Pancreas (tissue), 10 donors: Measurements from ENCODE around the gene ZNF367. TPM values are rescaled to one million over a fixed set of nuclear protein-coding genes. Genes with fewer than 3 reads are reported as not detected.
A peak's percentile ranks its signal among the peaks of the same experiment; 100 is the strongest.

Experiments used
- ATAC-seq, 4 donors: fragments of 200-7000 bp; cut with Tn5 transposase; one replicate each; pipeline versions ENCODE4 v1.8.0 to v1.9.1; 2020; ENCODE audit warnings: mild to moderate bottlenecking in 4 of 4, moderate library complexity in 4 of 4
- DNase-seq, 6 donors: peaks; one replicate each; pipeline ENCODE4 v3.0.0-alpha.2; 2020
- FAIRE-seq: peaks from 2 replicates; lab custom pipeline; 2012; peaks lifted over from hg19 to GRCh38; lab: Jason Lieb, UNC
- H3K27ac ChIP-seq, 4 donors: fragments of 200-600 bp; sonication (generic); 1 replicate in 3 of 4; 2 replicates in 1 of 4; pipeline versions ENCODE4 v1.5.0 to v1.8.0; 2020
- H3K27me3 ChIP-seq, 4 donors: fragments of 200-600 bp; one replicate each; pipeline ENCODE4 v1.8.0; 2021
- H3K36me3 ChIP-seq, 3 donors: fragments of 200-600 bp; sonication (generic) in 1 of 3; one replicate each; pipeline versions ENCODE4 v1.5.0 to v1.8.0; 2020 to 2021
- H3K4me1 ChIP-seq, 3 donors: fragments of 200-600 bp; one replicate each; pipeline ENCODE4 v1.8.0; 2021
- H3K4me3 ChIP-seq, 4 donors: fragments of 200-600 bp; sonication (generic) in 2 of 4; one replicate each; pipeline versions ENCODE4 v1.5.0 to v1.8.0; 2020 to 2021
- H3K9me3 ChIP-seq, 4 donors: fragments of 200-600 bp; one replicate each; pipeline ENCODE4 v1.8.0; 2021
- WGBS, 2 donors: extraction: QIAGEN DNeasy Blood & Tissue Kit; methylation state at CpG; one replicate each; pipeline ENCODE4 v1.1.7; 2013; 5-methylcytosine and 5-hydroxymethylcytosine counted together
- intact Hi-C, 3 donors: fragments of 100-400 bp; cut with DNase I; formaldehyde crosslinking; loops; one replicate each; pipeline versions ENCODE4 v1.11.1 to v1.14.2; 2022
- polyA plus RNA-seq, 2 donors: library from polyadenylated mRNA; stranded (reverse); fragments of 200-250 nt; gene quantifications; one replicate each; pipeline ENCODE4 v1.2.3, GENCODE V29; 2013
- total RNA-seq, 6 donors: library from RNA; stranded (reverse); fragmentation: NEBNext Ultra II Directional in 4 of 6; extraction: Animal tissue kit (Norgen Biotek cat#: 25700) in 4 of 6; gene quantifications; one replicate each; pipeline versions ENCODE4 v1.2.1 to v1.2.4, GENCODE V29; 2021 to 2023
- TF ChIP-seq, protein P1 (sequence below), 4 donors: fragments of 200-600 bp; sonication (generic) in 3 of 4; IDR thresholded peaks; one replicate each; pipeline versions ENCODE4 v1.5.0 to v1.8.0; 2021; ENCODE audit warnings: antibody characterized with exemption in 4 of 4
- donor health status: healthy with polysubstance abuse.
- donor health status: DM: no; HTN: no; CAD: no; lungs with moderate emphysema.
- donor health status: DM: no; HTN: no; CAD: no.
- donor health status: control.
- donor health status: control.
- donor health status: Bipolar disorder and iron deficiency.
- donor health status: DM: yes; HTN: yes; CAD: no.
- donor health status: DM: no; HTN: no; CAD: no.
- donor health status: DM: no; HTN: no; CAD: no.
- donor health status: DM: yes; HTN: yes; CAD: no.

The ZNF367 gene
- total and polyA plus RNA-seq, 8 donors, result 0.23 to 1.2 (median 0.65) TPM

- WGBS, 2 donors, result 0 to 1% methylated on average over 50 of the region's 50 CpGs
- intact Hi-C loops, result no loop called here
- H3K27me3 ChIP-seq, result no peaks in the 10 kb centered on the region
- DNase-seq, result peak; percentile 85 to 94 (median 90)
- H3K27ac ChIP-seq, result peak overlapping the region; percentile 93 to 97 (median 97)
- no peak for FAIRE-seq
- no peaks in the 10 kb centered on the region for H3K36me3 ChIP-seq
- peak; percentile 22 to 47 (median 32) for ATAC-seq
- H3K4me3 ChIP-seq, result peak overlapping the region; percentile 65 to 81 (median 76)
- peaks cover 0 to 19% (median 18%) of the 10 kb centered on the region in 3 donors for H3K4me1 ChIP-seq
- TF ChIP-seq, protein P1, sequence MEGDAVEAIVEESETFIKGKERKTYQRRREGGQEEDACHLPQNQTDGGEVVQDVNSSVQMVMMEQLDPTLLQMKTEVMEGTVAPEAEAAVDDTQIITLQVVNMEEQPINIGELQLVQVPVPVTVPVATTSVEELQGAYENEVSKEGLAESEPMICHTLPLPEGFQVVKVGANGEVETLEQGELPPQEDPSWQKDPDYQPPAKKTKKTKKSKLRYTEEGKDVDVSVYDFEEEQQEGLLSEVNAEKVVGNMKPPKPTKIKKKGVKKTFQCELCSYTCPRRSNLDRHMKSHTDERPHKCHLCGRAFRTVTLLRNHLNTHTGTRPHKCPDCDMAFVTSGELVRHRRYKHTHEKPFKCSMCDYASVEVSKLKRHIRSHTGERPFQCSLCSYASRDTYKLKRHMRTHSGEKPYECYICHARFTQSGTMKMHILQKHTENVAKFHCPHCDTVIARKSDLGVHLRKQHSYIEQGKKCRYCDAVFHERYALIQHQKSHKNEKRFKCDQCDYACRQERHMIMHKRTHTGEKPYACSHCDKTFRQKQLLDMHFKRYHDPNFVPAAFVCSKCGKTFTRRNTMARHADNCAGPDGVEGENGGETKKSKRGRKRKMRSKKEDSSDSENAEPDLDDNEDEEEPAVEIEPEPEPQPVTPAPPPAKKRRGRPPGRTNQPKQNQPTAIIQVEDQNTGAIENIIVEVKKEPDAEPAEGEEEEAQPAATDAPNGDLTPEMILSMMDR (IDR thresholded peaks at IDR 0.05), result no peak
- H3K9me3 ChIP-seq, result no peaks in the 10 kb centered on the region
Measured at GRCh38 chr9:96417051-96417586, 1.1 kb downstream of the ZNF367 start.

- DNase-seq, result no peak
- intact Hi-C loops, result no loop called here
- Histone ChIP-seq H3K4me3 (no peak overlapping the region), H3K36me3 (no peaks in the 10 kb centered on the region), H3K27ac (no peak overlapping the region), H3K9me3 (no peaks in the 10 kb centered on the region), H3K27me3 (no peaks in the 10 kb centered on the region), H3K4me1 (peaks cover 0 to 6% (median 0%) of the 10 kb centered on the region in 3 donors)
- no peak for FAIRE-seq
- 66 to 67% methylated on average over 7 of the region's 7 CpGs for WGBS, 2 donors
- ATAC-seq, result no peak
- TF ChIP-seq, protein P1 (IDR thresholded peaks at IDR 0.05), result no peak
Measured at GRCh38 chr9:96413302-96414221, 4.6 kb downstream of the ZNF367 start.

DNA sequence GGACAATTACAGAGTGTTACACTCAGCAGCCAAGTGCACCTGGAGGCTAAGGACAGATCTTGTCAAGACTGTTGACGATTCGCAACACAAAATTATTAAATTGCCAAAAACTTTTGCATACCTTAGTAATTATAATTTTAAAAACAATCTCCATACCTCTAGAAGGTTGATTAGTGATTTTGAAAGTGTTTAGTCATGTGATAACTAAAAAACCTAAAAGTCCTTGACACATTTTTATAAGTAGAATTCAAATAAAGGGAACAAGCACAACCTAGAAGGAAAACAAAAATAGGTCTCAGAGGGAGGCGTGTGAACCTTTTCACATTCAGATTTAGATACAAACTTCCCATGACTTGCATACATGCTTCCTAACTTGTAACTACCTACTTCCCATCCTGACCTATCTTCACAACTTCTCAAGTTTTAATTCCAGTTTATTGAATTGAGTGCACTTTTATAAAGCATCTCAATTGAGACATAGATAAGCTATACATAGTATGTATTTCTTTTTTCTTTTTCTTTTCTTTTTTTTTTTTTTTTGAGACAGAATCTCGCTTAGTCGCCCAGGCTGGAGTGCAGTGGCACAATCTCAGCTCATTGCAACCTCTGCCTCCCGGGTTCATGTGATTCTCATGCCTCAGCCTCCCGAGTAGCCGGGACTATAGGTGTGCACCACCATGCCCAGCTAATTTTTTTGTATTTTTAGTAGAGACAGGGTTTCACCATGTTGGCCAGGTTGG lies 5.8 kb downstream of the ZNF367 start:
- Histone ChIP-seq H3K4me1 (peaks cover 0 to 6% (median 0%) of the 10 kb centered on the region in 3 donors), H3K9me3 (no peaks in the 10 kb centered on the region)

GRCh38 chr9:96411129-96411838 lies 6.9 kb downstream of the ZNF367 start:
- intact Hi-C loops, result no loop called here
- TF ChIP-seq, protein P1 (IDR thresholded peaks at IDR 0.05), result no peak
- FAIRE-seq, result no peak

More for the DNA sequence above, 5.8 kb downstream of the ZNF367 start:
- Histone ChIP-seq H3K27ac (no peak overlapping the region), H3K27me3 (no peaks in the 10 kb centered on the region), H3K4me3 (no peak overlapping the region), H3K36me3 (no peaks in the 10 kb centered on the region)
- TF ChIP-seq, protein P1 (IDR thresholded peaks at IDR 0.05), result no peak
- intact Hi-C loops, result no loop called here
- FAIRE-seq (no peak), DNase-seq (no peak), ATAC-seq (no peak)
- 87% methylated on average over 8 of the region's 8 CpGs for WGBS, 2 donors

More at GRCh38 chr9:96411129-96411838, 6.9 kb downstream of the ZNF367 start:
- WGBS, 2 donors, result 83 to 92% methylated on average over 5 of the region's 5 CpGs
- Histone ChIP-seq H3K27ac (no peak overlapping the region), H3K4me3 (no peak overlapping the region), H3K9me3 (no peaks in the 10 kb centered on the region), H3K36me3 (no peaks in the 10 kb centered on the region), H3K27me3 (no peaks in the 10 kb centered on the region), H3K4me1 (peaks cover 0 to under 1% (median 0%) of the 10 kb centered on the region in 3 donors)
- no peak for DNase-seq
- ATAC-seq, result no peak
